ENCODE results near the gene FPGS.

GRCh38 chr9:127768698-127769097 is 34.0 kb upstream of the FPGS start:
- no peak for TF ChIP-seq POLR2A (IDR thresholded peaks at IDR 0.05)
- TF ChIP-seq CTCF (IDR thresholded peaks at IDR 0.05) = no peak
